Tibial nerve (tissue), 4 donors: ENCODE results near the gene HAX1. TPM values are rescaled to one million over a fixed set of nuclear protein-coding genes. Genes with fewer than 3 reads are reported as not detected.
"Not testable (repeated sequence)": the region's sequence is repeated elsewhere in the genome, so short reads cannot be mapped to it uniquely, and the experiment has no call there.

ENCODE experiments used
- DNase-seq, 2 donors: peaks; one replicate each; pipeline ENCODE4 v3.0.0-alpha.2; 2019; ENCODE audit warnings: low spot score in 2 of 2
- H3K27ac ChIP-seq, 4 donors: fragments of 200-600 bp; sonication (generic) in 3 of 4; one replicate each; pipeline ENCODE4 v1.5.1; 2017 to 2019; ENCODE audit warnings: mild to moderate bottlenecking in 1 of 4
- H3K27me3 ChIP-seq, 2 donors: fragments of 200-600 bp; sonication (generic) in 1 of 2; one replicate each; pipeline versions ENCODE4 v1.5.1 to v1.6.0; 2017 to 2019
- H3K36me3 ChIP-seq, 3 donors: fragments of 200-600 bp; sonication (generic); one replicate each; pipeline ENCODE4 v1.5.1; 2018 to 2019
- H3K4me1 ChIP-seq, 4 donors: fragments of 200-600 bp; sonication (generic) in 3 of 4; one replicate each; pipeline ENCODE4 v1.5.1; 2017 to 2019
- H3K4me3 ChIP-seq, 4 donors: fragments of 200-600 bp; sonication (generic) in 3 of 4; one replicate each; pipeline ENCODE4 v1.5.1; 2017 to 2019; ENCODE audit warnings: mild to moderate bottlenecking in 1 of 4, moderate library complexity in 1 of 4
- H3K9me3 ChIP-seq, 4 donors: fragments of 200-600 bp; sonication (generic) in 3 of 4; one replicate each; pipeline ENCODE4 v1.5.1; 2017 to 2019
- EP300 ChIP-seq, 2 donors: sonication (generic); formaldehyde crosslinking; IDR thresholded peaks; one replicate each; pipeline ENCODE4 v1.6.1; 2017; ENCODE audit warnings: antibody characterized with exemption in 2 of 2, mild to moderate bottlenecking in 1 of 2
- POLR2A ChIP-seq, 2 donors: fragments of 450-650 bp; IDR thresholded peaks; one replicate each; pipeline ENCODE4 v1.6.1; 2017; ENCODE audit warnings: antibody characterized with exemption in 2 of 2, mild to moderate bottlenecking in 2 of 2, moderate library complexity in 2 of 2
- WGBS, 2 donors: methylation state at CpG; one replicate each; pipeline ENCODE4 v1.1.5; 2018; 5-methylcytosine and 5-hydroxymethylcytosine counted together
- total RNA-seq, 4 donors: library from RNA; depleted of rRNA; stranded (reverse); fragments of >200 nt; gene quantifications; one replicate each; pipeline ENCODE4 v1.1.0, GENCODE V29; 2016
- TF ChIP-seq, protein P1 (sequence below), 5 experiments: fragments of 200-600 bp in 3 of 5; fragments of 450-650 bp in 2 of 5; sonication (generic) in 3 of 5; IDR thresholded peaks; one replicate each; pipeline ENCODE4 v1.5.1; 2016 to 2019; ENCODE audit warnings: antibody characterized with exemption in 5 of 5, mild to moderate bottlenecking in 3 of 5, moderate library complexity in 2 of 5

Gene HAX1
- total RNA-seq, 4 donors from 2014 or later = 93.9 to 120 (median 111) TPM

DNA sequence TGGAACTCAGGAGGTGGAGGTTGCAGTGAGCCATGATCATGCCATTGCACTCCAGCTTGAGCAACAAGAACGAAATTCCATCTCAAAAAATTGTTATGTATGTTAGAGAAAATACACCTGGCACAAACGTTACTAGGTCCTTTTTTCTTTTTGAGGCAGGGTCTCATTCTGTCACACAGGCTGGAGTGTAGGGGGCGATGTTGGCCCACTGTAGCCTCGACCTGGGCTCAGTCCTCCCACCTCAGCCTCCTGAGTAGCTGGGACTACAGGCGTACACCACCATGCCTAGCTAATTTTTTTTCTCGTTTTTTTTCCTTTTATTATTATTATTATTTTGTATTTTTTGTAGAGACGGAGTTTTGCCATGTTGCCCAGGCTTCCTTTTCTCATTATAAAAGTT, 4.4 kb downstream of the HAX1 start:
- Histone ChIP-seq H3K9me3 (no peaks in the 10 kb centered on the region), H3K4me1 (peaks cover 0 to 16% (median 11%) of the 10 kb centered on the region in 4 donors), H3K27ac (no peak overlapping the region), H3K36me3 (peaks cover 0 to 44% (median 0%) of the 10 kb centered on the region in 3 donors), H3K27me3 (no peaks in the 10 kb centered on the region), H3K4me3 (no peak overlapping the region)
- no peak for TF ChIP-seq EP300 (IDR thresholded peaks at IDR 0.05)
- no peak for TF ChIP-seq POLR2A (IDR thresholded peaks at IDR 0.05)
- TF ChIP-seq, protein P1, sequence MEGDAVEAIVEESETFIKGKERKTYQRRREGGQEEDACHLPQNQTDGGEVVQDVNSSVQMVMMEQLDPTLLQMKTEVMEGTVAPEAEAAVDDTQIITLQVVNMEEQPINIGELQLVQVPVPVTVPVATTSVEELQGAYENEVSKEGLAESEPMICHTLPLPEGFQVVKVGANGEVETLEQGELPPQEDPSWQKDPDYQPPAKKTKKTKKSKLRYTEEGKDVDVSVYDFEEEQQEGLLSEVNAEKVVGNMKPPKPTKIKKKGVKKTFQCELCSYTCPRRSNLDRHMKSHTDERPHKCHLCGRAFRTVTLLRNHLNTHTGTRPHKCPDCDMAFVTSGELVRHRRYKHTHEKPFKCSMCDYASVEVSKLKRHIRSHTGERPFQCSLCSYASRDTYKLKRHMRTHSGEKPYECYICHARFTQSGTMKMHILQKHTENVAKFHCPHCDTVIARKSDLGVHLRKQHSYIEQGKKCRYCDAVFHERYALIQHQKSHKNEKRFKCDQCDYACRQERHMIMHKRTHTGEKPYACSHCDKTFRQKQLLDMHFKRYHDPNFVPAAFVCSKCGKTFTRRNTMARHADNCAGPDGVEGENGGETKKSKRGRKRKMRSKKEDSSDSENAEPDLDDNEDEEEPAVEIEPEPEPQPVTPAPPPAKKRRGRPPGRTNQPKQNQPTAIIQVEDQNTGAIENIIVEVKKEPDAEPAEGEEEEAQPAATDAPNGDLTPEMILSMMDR (IDR thresholded peaks at IDR 0.05) = no peak
- WGBS, 2 donors = 85 to 86% methylated on average over 7 of the region's 7 CpGs
- no peak for DNase-seq

DNA sequence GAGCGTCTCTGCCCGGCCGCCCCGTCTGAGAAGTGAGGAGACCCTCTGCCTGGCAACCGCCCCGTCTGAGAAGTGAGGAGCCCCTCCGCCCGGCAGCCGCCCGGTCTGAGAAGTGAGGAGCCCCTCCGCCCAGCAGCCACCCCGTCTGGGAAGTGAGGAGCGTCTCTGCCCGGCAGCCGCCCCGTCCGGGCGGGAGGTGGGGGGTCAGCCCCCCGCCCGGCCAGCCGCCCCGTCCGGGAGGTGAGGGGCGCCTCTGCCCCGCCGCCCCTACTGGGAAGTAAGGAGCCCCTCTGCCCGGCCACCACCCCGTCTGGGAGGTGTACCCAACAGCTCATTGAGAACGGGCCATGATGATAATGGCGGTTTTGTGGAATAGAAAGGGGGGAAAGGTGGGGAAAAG, 15.2 kb downstream of the HAX1 start:
- not testable (repeated sequence) for DNase-seq, H3K27ac ChIP-seq, H3K4me1 ChIP-seq, H3K9me3 ChIP-seq, H3K4me3 ChIP-seq, H3K36me3 ChIP-seq, H3K27me3 ChIP-seq
- 95 to 96% methylated on average over 9 to 16 of the region's 30 CpGs for WGBS, 2 donors

DNA sequence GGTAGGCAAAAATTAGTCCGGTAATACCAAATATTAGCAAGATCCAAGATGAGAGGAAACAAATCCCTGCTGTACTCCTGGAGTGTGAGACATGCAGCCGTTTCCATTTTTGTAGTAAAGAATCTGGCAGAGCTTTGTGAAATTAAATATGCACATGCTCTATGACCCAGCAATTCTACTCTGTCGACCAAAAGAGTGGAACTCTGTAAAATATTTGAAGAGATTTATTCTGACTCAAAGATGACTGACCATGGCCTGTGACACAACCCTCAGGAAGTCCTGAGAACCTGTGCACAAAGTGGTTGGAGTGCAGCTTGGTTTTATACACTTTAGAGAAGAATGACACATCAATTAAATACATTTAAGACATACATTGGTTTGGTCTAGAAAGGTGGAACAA, 16.2 kb downstream of the HAX1 start:
- WGBS, 2 donors = 51 to 66% methylated on average over 3 of the region's 3 CpGs
- no peak for DNase-seq
- no peak for TF ChIP-seq EP300 (IDR thresholded peaks at IDR 0.05)
- TF ChIP-seq POLR2A (IDR thresholded peaks at IDR 0.05) = no peak
- TF ChIP-seq, protein P1 (IDR thresholded peaks at IDR 0.05) = no peak

DNA sequence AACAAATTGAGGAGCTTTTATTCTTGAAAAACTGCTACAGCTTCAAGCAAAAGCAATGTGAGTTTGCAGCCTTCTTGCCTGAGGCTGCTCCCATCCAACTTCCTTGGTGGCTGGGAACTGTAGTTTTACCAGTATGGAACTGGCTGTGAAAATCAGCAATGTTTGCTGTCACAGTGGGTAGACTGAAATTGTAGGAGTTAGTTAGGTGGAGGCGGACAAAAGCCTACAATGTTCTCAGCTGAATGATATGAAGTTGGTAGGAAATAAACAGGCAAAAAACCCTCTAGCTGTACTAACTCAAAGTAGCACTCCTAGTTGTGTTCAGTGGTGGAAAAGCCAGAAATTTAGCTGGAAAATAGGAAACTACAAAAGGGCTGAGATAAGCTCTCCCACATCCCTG, 18.5 kb downstream of the HAX1 start:
- H3K36me3 ChIP-seq = no peaks in the 10 kb centered on the region
- no peaks in the 10 kb centered on the region for H3K27me3 ChIP-seq
- 63 to 66% methylated on average over 1 of the region's 1 CpG for WGBS, 2 donors
- no peak for DNase-seq
- H3K9me3 ChIP-seq = peaks cover 0 to 25% (median 5%) of the 10 kb centered on the region in 4 donors
- no peaks in the 10 kb centered on the region for H3K4me1 ChIP-seq
- H3K4me3 ChIP-seq = no peak overlapping the region
- no peak overlapping the region for H3K27ac ChIP-seq
- TF ChIP-seq EP300 (IDR thresholded peaks at IDR 0.05) (no peak), POLR2A (IDR thresholded peaks at IDR 0.05) (no peak)

More for the DNA sequence above, 16.2 kb downstream of the HAX1 start:
- no peak overlapping the region for H3K4me3 ChIP-seq
- no peaks in the 10 kb centered on the region for H3K36me3 ChIP-seq
- H3K9me3 ChIP-seq = peaks cover 0 to 2% (median 0%) of the 10 kb centered on the region in 4 donors
- H3K27me3 ChIP-seq = no peaks in the 10 kb centered on the region
- H3K4me1 ChIP-seq = no peaks in the 10 kb centered on the region
- no peak overlapping the region for H3K27ac ChIP-seq

DNA sequence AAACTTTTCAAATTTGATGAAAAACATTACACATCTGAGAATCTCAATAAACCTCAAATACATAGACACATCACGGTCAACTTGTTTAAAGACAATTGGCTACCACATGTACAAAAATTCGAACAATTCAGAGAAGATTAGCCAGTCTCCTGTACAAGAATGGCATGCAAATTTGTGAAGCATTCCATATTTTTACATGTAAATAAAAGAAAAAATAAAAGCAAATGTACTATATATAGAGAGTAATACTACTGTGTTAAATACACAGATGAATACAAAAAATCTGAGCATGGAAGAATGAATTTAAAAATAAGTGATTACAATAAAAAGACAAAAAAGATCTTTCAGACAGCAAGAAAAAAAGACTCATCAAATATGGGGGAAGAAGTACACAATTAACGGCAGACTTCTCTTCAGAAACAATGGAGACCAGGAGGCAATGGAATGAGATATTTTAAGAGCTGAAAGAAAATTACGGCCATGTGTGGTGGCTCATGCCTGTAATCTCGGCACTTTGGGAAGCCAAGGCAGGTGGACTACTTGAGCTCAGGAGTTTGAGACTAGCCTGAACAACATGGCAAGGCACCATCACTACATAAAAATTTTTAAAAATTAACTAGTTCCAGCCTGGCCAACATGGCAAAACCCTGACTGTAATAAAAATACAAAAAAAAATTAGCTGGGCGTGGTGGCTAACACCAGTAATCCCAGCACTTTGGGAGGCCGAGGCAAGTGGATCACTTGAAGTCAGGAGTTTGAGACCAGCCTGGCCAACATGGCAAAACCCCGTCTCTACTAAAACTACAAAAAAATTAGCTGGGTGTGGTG, 23.2 kb downstream of the HAX1 start:
- TF ChIP-seq, protein P1 (IDR thresholded peaks at IDR 0.05) = no peak
- TF ChIP-seq EP300 (IDR thresholded peaks at IDR 0.05) (no peak), POLR2A (IDR thresholded peaks at IDR 0.05) (no peak)
- no peaks in the 10 kb centered on the region for H3K27me3 ChIP-seq
- H3K4me3 ChIP-seq = no peak overlapping the region
- H3K9me3 ChIP-seq = peaks cover 0 to 37% (median 6%) of the 10 kb centered on the region in 4 donors
- H3K36me3 ChIP-seq = no peaks in the 10 kb centered on the region
- no peak overlapping the region for H3K27ac ChIP-seq
- WGBS, 2 donors = 83 to 84% methylated on average over 8 of the region's 8 CpGs
- H3K4me1 ChIP-seq = no peaks in the 10 kb centered on the region
- DNase-seq = no peak

DNA sequence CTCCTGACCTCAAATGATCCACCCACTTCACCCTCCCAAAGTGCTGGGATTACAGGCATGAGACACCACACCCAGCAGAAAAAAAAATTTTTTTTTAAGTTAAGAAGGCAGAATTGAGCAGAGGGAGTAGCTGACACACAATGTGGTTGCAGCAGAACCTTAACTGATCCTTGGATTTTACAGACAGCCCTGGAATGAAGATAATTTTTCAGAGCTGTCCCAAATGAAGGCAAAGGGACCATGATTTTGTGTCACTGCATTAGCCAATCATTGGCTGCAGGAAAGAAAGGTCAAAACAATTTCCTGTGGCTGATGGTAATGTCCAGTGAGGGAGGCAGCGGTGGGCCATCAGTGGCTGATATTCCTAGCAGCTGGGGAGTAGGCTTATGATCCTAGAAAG, 29.2 kb downstream of the HAX1 start:
- WGBS, 2 donors = 64 to 71% methylated on average over 1 of the region's 1 CpG
- Histone ChIP-seq H3K4me3 (no peak overlapping the region), H3K36me3 (no peaks in the 10 kb centered on the region), H3K27ac (no peak overlapping the region), H3K4me1 (no peaks in the 10 kb centered on the region), H3K27me3 (no peaks in the 10 kb centered on the region), H3K9me3 (peaks cover 0 to 6% (median 0%) of the 10 kb centered on the region in 4 donors)
- TF ChIP-seq EP300 (IDR thresholded peaks at IDR 0.05) = no peak
- TF ChIP-seq POLR2A (IDR thresholded peaks at IDR 0.05) = no peak
- TF ChIP-seq, protein P1 (IDR thresholded peaks at IDR 0.05) = no peak
- DNase-seq = no peak
